Left lung (tissue), 10 donors: ENCODE measurements around the gene FUNDC1. TPM values are rescaled to one million over a fixed set of nuclear protein-coding genes. Genes with fewer than 3 reads are reported as not detected.

ENCODE experiments used
- ATAC-seq: fragments of 200-7000 bp; cut with Tn5 transposase; one replicate; pipeline ENCODE4 v1.9.1; 2020; ENCODE audit warnings: moderate library complexity
- DNase-seq, 4 donors: peaks; one replicate each; pipeline ENCODE4 v3.0.0-alpha.2; 2013 to 2020
- H3K27ac ChIP-seq, 2 donors: fragments of 200-600 bp; sonication (generic) in 1 of 2; one replicate each; pipeline versions ENCODE4 v1.5.0 to v1.8.0; 2020 to 2021
- H3K27me3 ChIP-seq, 2 donors: fragments of 200-600 bp; sonication (generic) in 1 of 2; one replicate each; pipeline versions ENCODE4 v1.5.0 to v1.8.0; 2020 to 2021
- H3K36me3 ChIP-seq, 2 donors: fragments of 200-600 bp; sonication (generic) in 1 of 2; one replicate each; pipeline versions ENCODE4 v1.5.0 to v1.8.0; 2020 to 2021
- H3K4me1 ChIP-seq, 2 donors: fragments of 200-600 bp; one replicate each; pipeline ENCODE4 v1.8.0; 2021
- H3K4me3 ChIP-seq, 2 donors: fragments of 200-600 bp; sonication (generic) in 1 of 2; one replicate each; pipeline versions ENCODE4 v1.5.0 to v1.8.0; 2020 to 2021; ENCODE audit warnings: mild to moderate bottlenecking in 1 of 2
- H3K9me3 ChIP-seq, 2 donors: fragments of 200-600 bp; sonication (generic) in 1 of 2; one replicate each; pipeline versions ENCODE4 v1.5.0 to v1.8.0; 2020 to 2021
- intact Hi-C, 2 donors: fragments of 100-400 bp; cut with DNase I; formaldehyde crosslinking; loops; one replicate each; pipeline versions ENCODE4 v1.11.2 to v1.14.2; 2022
- polyA plus RNA-seq, 6 donors: library from polyadenylated mRNA; unstranded; fragments of 120-200 nt; gene quantifications; one replicate each; pipeline ENCODE4 v1.2.1, GENCODE V29; 2013; ENCODE audit not compliant: insufficient read length in 6 of 6
- total RNA-seq, 2 donors: library from RNA; stranded (reverse); fragmentation: NEBNext Ultra II Directional; extraction: Animal tissue kit (Norgen Biotek cat#: 25700); gene quantifications; one replicate each; pipeline ENCODE4 v1.2.1, GENCODE V29; 2021
- TF ChIP-seq, protein P1 (sequence below), 2 donors: fragments of 200-600 bp; sonication (generic) in 1 of 2; IDR thresholded peaks; one replicate each; pipeline versions ENCODE4 v1.5.0 to v1.8.0; 2021; ENCODE audit warnings: antibody characterized with exemption in 2 of 2
- donor health status: DM: no; HTN: yes; CAD: no.
- donor health status: DM: no; HTN: no; CAD: no.

Gene FUNDC1
- total and polyA plus RNA-seq, 8 donors: 10.3 to 27.9 (median 23.8) TPM

DNA sequence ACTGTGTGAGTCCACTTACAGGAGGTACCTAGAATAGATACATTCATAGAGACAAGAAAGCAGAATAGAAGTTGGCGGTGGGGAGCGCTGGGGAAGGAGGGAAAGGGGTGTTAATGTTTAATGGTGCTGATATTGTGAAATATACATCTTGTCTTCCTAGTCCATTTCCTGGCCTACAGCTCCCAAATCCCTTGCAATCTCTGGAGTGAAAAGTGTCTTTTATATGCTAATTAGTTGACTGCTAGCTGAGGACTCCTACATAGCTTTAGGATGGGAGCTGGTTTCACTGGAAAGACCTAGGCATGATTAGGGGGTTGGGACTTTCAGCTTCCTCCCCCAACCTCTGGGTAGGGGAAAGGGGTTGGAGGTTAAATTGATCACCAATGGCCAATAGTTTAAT, 36.0 kb downstream of the FUNDC1 start:
- no peaks in the 10 kb centered on the region for H3K4me1 ChIP-seq
- ATAC-seq (no peak), DNase-seq (no peak)
- TF ChIP-seq, protein P1, sequence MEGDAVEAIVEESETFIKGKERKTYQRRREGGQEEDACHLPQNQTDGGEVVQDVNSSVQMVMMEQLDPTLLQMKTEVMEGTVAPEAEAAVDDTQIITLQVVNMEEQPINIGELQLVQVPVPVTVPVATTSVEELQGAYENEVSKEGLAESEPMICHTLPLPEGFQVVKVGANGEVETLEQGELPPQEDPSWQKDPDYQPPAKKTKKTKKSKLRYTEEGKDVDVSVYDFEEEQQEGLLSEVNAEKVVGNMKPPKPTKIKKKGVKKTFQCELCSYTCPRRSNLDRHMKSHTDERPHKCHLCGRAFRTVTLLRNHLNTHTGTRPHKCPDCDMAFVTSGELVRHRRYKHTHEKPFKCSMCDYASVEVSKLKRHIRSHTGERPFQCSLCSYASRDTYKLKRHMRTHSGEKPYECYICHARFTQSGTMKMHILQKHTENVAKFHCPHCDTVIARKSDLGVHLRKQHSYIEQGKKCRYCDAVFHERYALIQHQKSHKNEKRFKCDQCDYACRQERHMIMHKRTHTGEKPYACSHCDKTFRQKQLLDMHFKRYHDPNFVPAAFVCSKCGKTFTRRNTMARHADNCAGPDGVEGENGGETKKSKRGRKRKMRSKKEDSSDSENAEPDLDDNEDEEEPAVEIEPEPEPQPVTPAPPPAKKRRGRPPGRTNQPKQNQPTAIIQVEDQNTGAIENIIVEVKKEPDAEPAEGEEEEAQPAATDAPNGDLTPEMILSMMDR (IDR thresholded peaks at IDR 0.05): no peak
- no peaks in the 10 kb centered on the region for H3K36me3 ChIP-seq
- no peak overlapping the region for H3K27ac ChIP-seq
- intact Hi-C loops: no loop called here
- no peaks in the 10 kb centered on the region for H3K9me3 ChIP-seq
- no peaks in the 10 kb centered on the region for H3K27me3 ChIP-seq
- H3K4me3 ChIP-seq: no peak overlapping the region

- Histone ChIP-seq H3K4me1 (no peaks in the 10 kb centered on the region), H3K4me3 (no peak overlapping the region), H3K9me3 (no peaks in the 10 kb centered on the region), H3K36me3 (no peaks in the 10 kb centered on the region), H3K27me3 (no peaks in the 10 kb centered on the region), H3K27ac (no peak overlapping the region)
- intact Hi-C loops: no loop called here
- DNase-seq: no peak
- ATAC-seq: no peak
- TF ChIP-seq, protein P1 (IDR thresholded peaks at IDR 0.05): no peak
Measured at GRCh38 chrX:44503560-44503959, 39.1 kb downstream of the FUNDC1 start.

DNA sequence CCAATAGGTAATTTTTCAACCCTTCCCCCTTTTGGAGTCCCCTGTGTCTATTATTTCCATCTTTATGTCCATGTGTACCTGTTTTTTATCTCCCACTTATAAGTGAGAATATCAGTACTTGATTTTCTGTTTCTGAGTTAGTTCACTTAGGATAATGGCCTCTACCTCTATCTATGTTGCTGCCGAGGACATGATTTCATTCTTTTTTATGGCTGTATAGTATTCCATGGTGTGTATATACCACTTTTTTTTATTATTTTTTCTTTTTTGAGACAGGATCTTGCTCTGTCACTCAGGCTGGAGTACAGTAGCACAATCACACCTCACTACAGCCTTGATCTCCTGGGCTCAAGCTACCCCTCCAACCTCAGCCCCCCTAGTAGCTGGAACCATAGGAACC, 47.6 kb downstream of the FUNDC1 start:
- ATAC-seq (no peak), DNase-seq (no peak)
- Histone ChIP-seq H3K9me3 (no peaks in the 10 kb centered on the region), H3K36me3 (no peaks in the 10 kb centered on the region), H3K4me3 (no peak overlapping the region), H3K27me3 (no peaks in the 10 kb centered on the region), H3K4me1 (no peaks in the 10 kb centered on the region), H3K27ac (no peak overlapping the region)
- TF ChIP-seq, protein P1 (IDR thresholded peaks at IDR 0.05): no peak
- intact Hi-C loops: no loop called here

DNA sequence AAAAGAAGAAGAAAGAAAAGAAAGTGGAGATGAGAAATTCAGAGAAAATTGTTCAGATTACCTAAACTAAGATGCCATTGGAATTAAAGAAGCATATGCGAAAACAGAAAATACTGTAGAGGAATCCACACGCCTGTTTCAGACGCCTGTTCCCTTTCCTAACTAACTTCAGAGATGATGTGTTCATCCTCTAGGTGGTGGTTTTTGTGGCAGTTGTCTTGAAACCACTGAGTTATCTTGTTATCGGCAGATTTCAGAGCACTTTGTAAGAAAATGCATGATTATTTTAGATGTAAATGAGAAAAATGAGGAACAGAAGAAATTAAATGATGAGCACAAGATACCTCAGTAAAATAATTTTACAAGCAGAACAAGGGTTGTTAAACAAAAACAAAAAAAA, 48.3 kb downstream of the FUNDC1 start:
- ATAC-seq: no peak

DNA sequence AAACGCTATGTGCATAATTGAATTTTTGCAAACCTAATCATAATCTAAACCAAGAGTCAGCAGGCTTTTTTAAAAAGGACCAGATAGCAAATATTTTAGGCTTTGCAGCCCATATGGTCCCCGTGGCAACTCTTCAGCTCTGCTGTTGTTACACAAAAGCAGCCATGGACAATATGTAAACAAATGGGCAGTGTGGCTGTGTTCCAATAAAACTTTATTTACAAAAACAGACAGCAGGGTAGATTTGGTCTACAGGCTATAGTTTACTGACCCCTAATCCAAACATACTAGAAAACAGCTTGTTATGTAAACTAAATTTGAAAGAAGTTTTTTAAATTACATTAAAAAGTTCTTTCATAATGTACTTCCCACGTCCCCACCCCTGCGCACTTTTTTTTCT, 53.1 kb downstream of the FUNDC1 start:
- Histone ChIP-seq H3K27me3 (no peaks in the 10 kb centered on the region), H3K4me3 (no peak overlapping the region), H3K36me3 (no peaks in the 10 kb centered on the region), H3K27ac (no peak overlapping the region), H3K4me1 (no peaks in the 10 kb centered on the region), H3K9me3 (no peaks in the 10 kb centered on the region)
- ATAC-seq (no peak), DNase-seq (no peak)
- TF ChIP-seq, protein P1 (IDR thresholded peaks at IDR 0.05): no peak
- intact Hi-C loops: no loop called here

More for the DNA sequence above, 48.3 kb downstream of the FUNDC1 start:
- Histone ChIP-seq H3K9me3 (no peaks in the 10 kb centered on the region), H3K4me1 (no peaks in the 10 kb centered on the region), H3K36me3 (no peaks in the 10 kb centered on the region), H3K27ac (no peak overlapping the region), H3K4me3 (no peak overlapping the region), H3K27me3 (no peaks in the 10 kb centered on the region)
- intact Hi-C loops: no loop called here
- DNase-seq: no peak
- TF ChIP-seq, protein P1 (IDR thresholded peaks at IDR 0.05): no peak
